ENCODE data around the gene RSRP1. TPM values are rescaled to one million over a fixed set of nuclear protein-coding genes. Genes with fewer than 3 reads are reported as not detected.

Gene RSRP1
- total RNA-seq, 1 experiment from 2014 or later: 58.0 TPM

- Histone ChIP-seq H3K9me3 (replicated peaks) (no peaks in the 10 kb centered on the region), H3K4me1 (peaks cover 2% of the 10 kb centered on the region; the same call in 1 of the 2 replicates), H3K27ac (no peak overlapping the region), H3K27me3 (no peaks in the 10 kb centered on the region), H3K4me3 (no peak overlapping the region), H3K36me3 (no peaks in the 10 kb centered on the region)
- no peak for DNase-seq
Measured at GRCh38 chr1:25216123-25216522, 31.1 kb downstream of the RSRP1 start.

GRCh38 chr1:25212725-25213124 is 34.5 kb downstream of the RSRP1 start:
- Histone ChIP-seq H3K9me3 (replicated peaks) (no peaks in the 10 kb centered on the region), H3K4me1 (peaks cover 6% of the 10 kb centered on the region; the same call in 1 of the 2 replicates), H3K4me3 (no peak overlapping the region), H3K27me3 (no peaks in the 10 kb centered on the region), H3K27ac (no peak overlapping the region), H3K36me3 (no peaks in the 10 kb centered on the region)
- DNase-seq: no peak

- Histone ChIP-seq H3K36me3 (no peaks in the 10 kb centered on the region), H3K4me1 (peaks cover 6% of the 10 kb centered on the region; the same call in 1 of the 2 replicates), H3K9me3 (replicated peaks) (no peaks in the 10 kb centered on the region), H3K4me3 (no peak overlapping the region), H3K27ac (no peak overlapping the region), H3K27me3 (0 out of 2 replicates have a peak, but pooled peaks cover 4% of the 10 kb centered on the region)
- DNase-seq: peak in 1 of 2 experiments; percentile 29
Measured at GRCh38 chr1:25210728-25211127, 36.5 kb downstream of the RSRP1 start.

GRCh38 chr1:25209516-25209915 is 37.7 kb downstream of the RSRP1 start:
- no peak for DNase-seq
- no peak overlapping the region for H3K4me3 ChIP-seq
- no peaks in the 10 kb centered on the region for H3K9me3 ChIP-seq (replicated peaks)
- H3K27ac ChIP-seq: no peak overlapping the region
- peaks cover 6% of the 10 kb centered on the region; the same call in 1 of the 2 replicates for H3K4me1 ChIP-seq
- H3K27me3 ChIP-seq: 0 out of 2 replicates have a peak, but pooled peaks cover 4% of the 10 kb centered on the region
- H3K36me3 ChIP-seq: no peaks in the 10 kb centered on the region

- no peak overlapping the region for H3K4me3 ChIP-seq
- no peaks in the 10 kb centered on the region for H3K36me3 ChIP-seq
- no peak overlapping the region for H3K27ac ChIP-seq
- 0 out of 2 replicates have a peak, but pooled peaks cover 4% of the 10 kb centered on the region for H3K27me3 ChIP-seq
- H3K9me3 ChIP-seq (replicated peaks): no peaks in the 10 kb centered on the region
- peaks cover 6% of the 10 kb centered on the region; the same call in 1 of the 2 replicates for H3K4me1 ChIP-seq
- DNase-seq: no peak
Measured at GRCh38 chr1:25208561-25209222, 38.6 kb downstream of the RSRP1 start.

GRCh38 chr1:25208092-25208491 is 39.2 kb downstream of the RSRP1 start:
- H3K36me3 ChIP-seq: no peaks in the 10 kb centered on the region
- H3K27ac ChIP-seq: no peak overlapping the region
- H3K27me3 ChIP-seq: 0 out of 2 replicates have a peak, but pooled peaks cover 4% of the 10 kb centered on the region
- no peak for DNase-seq
- no peaks in the 10 kb centered on the region for H3K9me3 ChIP-seq (replicated peaks)
- H3K4me1 ChIP-seq: peaks cover 6% of the 10 kb centered on the region; the same call in 1 of the 2 replicates
- no peak overlapping the region for H3K4me3 ChIP-seq

- DNase-seq: no peak
- H3K27ac ChIP-seq: no peak overlapping the region
- peaks cover 5% of the 10 kb centered on the region; the same call in 1 of the 2 replicates for H3K4me1 ChIP-seq
- no peak overlapping the region for H3K4me3 ChIP-seq
- H3K36me3 ChIP-seq: no peaks in the 10 kb centered on the region
- H3K9me3 ChIP-seq (replicated peaks): no peaks in the 10 kb centered on the region
- 0 out of 2 replicates have a peak, but pooled peaks cover 4% of the 10 kb centered on the region for H3K27me3 ChIP-seq
Measured at GRCh38 chr1:25206201-25206600, 41.1 kb downstream of the RSRP1 start.

GRCh38 chr1:25205786-25206185 is 41.5 kb downstream of the RSRP1 start:
- H3K9me3 ChIP-seq (replicated peaks): no peaks in the 10 kb centered on the region
- no peak overlapping the region for H3K4me3 ChIP-seq
- no peak for DNase-seq
- no peaks in the 10 kb centered on the region for H3K36me3 ChIP-seq
- peaks cover 3% of the 10 kb centered on the region; the same call in 1 of the 2 replicates for H3K4me1 ChIP-seq
- H3K27me3 ChIP-seq: 0 out of 2 replicates have a peak, but pooled peaks cover 8% of the 10 kb centered on the region
- no peak overlapping the region for H3K27ac ChIP-seq

GRCh38 chr1:25204797-25205480 is 42.3 kb downstream of the RSRP1 start:
- no peaks in the 10 kb centered on the region for H3K9me3 ChIP-seq (replicated peaks)
- 0 out of 2 replicates have a peak, but pooled peaks cover 12% of the 10 kb centered on the region for H3K27me3 ChIP-seq
- no peak overlapping the region for H3K4me3 ChIP-seq
- H3K27ac ChIP-seq: no peak overlapping the region
- peak in 1 of 2 experiments; percentile 76 for DNase-seq
- no peaks in the 10 kb centered on the region for H3K4me1 ChIP-seq
- H3K36me3 ChIP-seq: no peaks in the 10 kb centered on the region

- H3K4me3 ChIP-seq: no peak overlapping the region
- DNase-seq: no peak
- no peaks in the 10 kb centered on the region for H3K9me3 ChIP-seq (replicated peaks)
- no peaks in the 10 kb centered on the region for H3K36me3 ChIP-seq
- 0 out of 2 replicates have a peak, but pooled peaks cover 8% of the 10 kb centered on the region for H3K27me3 ChIP-seq
- H3K27ac ChIP-seq: no peak overlapping the region
- H3K4me1 ChIP-seq: peaks cover 13% of the 10 kb centered on the region
Measured at GRCh38 chr1:25201006-25201405, 46.2 kb downstream of the RSRP1 start.

- H3K27ac ChIP-seq: no peak overlapping the region
- H3K4me1 ChIP-seq: peaks cover 13% of the 10 kb centered on the region
- H3K9me3 ChIP-seq (replicated peaks): no peaks in the 10 kb centered on the region
- H3K4me3 ChIP-seq: no peak overlapping the region
- no peaks in the 10 kb centered on the region for H3K36me3 ChIP-seq
- peak in 1 of 2 experiments; percentile 47 for DNase-seq
- H3K27me3 ChIP-seq: 0 out of 2 replicates have a peak, but pooled peaks cover 8% of the 10 kb centered on the region
Measured at GRCh38 chr1:25199819-25200620, 47.2 kb downstream of the RSRP1 start.

GRCh38 chr1:25198663-25199252 is 48.5 kb downstream of the RSRP1 start:
- no peaks in the 10 kb centered on the region for H3K36me3 ChIP-seq
- H3K4me3 ChIP-seq: no peak overlapping the region
- H3K27ac ChIP-seq: no peak overlapping the region
- H3K9me3 ChIP-seq (replicated peaks): no peaks in the 10 kb centered on the region
- H3K4me1 ChIP-seq: peaks cover 13% of the 10 kb centered on the region
- 0 out of 2 replicates have a peak, but pooled peaks cover 8% of the 10 kb centered on the region for H3K27me3 ChIP-seq
- DNase-seq: peak; percentile 45 to 64

- peaks cover 13% of the 10 kb centered on the region for H3K4me1 ChIP-seq
Measured at GRCh38 chr1:25197982-25198662, 49.1 kb downstream of the RSRP1 start.

More at GRCh38 chr1:25197982-25198662, 49.1 kb downstream of the RSRP1 start:
- H3K9me3 ChIP-seq (replicated peaks): no peaks in the 10 kb centered on the region
- DNase-seq: peak in 1 of 2 experiments; percentile 35
- H3K4me3 ChIP-seq: no peak overlapping the region
- no peak overlapping the region for H3K27ac ChIP-seq
- no peaks in the 10 kb centered on the region for H3K36me3 ChIP-seq
- peaks cover 8% of the 10 kb centered on the region; the same call in 1 of the 2 replicates for H3K27me3 ChIP-seq

Measured in SJCRH30 (cell line).